Kidney epithelial cell (primary cell): ENCODE measurements around the gene TMEM132D. TPM values are rescaled to one million over a fixed set of nuclear protein-coding genes. Genes with fewer than 3 reads are reported as not detected.
"Not testable (repeated sequence)": the region's sequence is repeated elsewhere in the genome, so short reads cannot be mapped to it uniquely, and the experiment has no call there.

Experiments used
- DNase-seq: peaks from one replicate; pipeline ENCODE4 v3.0.0-alpha.2; 2010; ENCODE audit warnings: low read depth
- H3K27me3 ChIP-seq: 2 replicates; pipeline ENCODE4 v1.6.0; 2011; ENCODE audit warnings: low read length; ENCODE audit not compliant: control insufficient read depth, insufficient read depth
- H3K36me3 ChIP-seq: 2 replicates; pipeline ENCODE4 v1.5.1; 2011; ENCODE audit warnings: low read length; ENCODE audit not compliant: control insufficient read depth, insufficient read depth
- H3K4me3 ChIP-seq: 2 replicates; pipeline ENCODE4 v1.5.1; 2011; ENCODE audit warnings: low read depth, mild to moderate bottlenecking, control low read depth, low read length
- CTCF ChIP-seq: IDR thresholded peaks from 2 replicates; pipeline ENCODE4 v1.5.1; 2011; ENCODE audit warnings: mild to moderate bottlenecking, moderate library complexity, low read length, control low read depth, inconsistent platforms; ENCODE audit not compliant: insufficient read depth, poor library complexity, severe bottlenecking
- total RNA-seq: library from RNA; depleted of rRNA; stranded (reverse); fragments of >200 nt; gene quantifications from 2 replicates; pipeline ENCODE4 v1.2.3, GENCODE V29; 2015

TMEM132D gene
- total RNA-seq, 1 donor from 2014 or later, result 6.4 TPM

- TF ChIP-seq CTCF, result no peak
- peak; percentile 29 for DNase-seq
- Histone ChIP-seq H3K36me3 (no peaks in the 10 kb centered on the region), H3K4me3 (no peak overlapping the region), H3K27me3 (peaks cover 25% of the 10 kb centered on the region)
These were observed 2.6 kb downstream of the TMEM132D start for GRCh38 chr12:129901254-129901653.

GRCh38 chr12:129900306-129900705 lies 3.5 kb downstream of the TMEM132D start:
- TF ChIP-seq CTCF, result no peak
- H3K27me3 ChIP-seq, result peaks cover 20% of the 10 kb centered on the region
- no peak for DNase-seq
- no peaks in the 10 kb centered on the region for H3K36me3 ChIP-seq
- no peak overlapping the region for H3K4me3 ChIP-seq

- not testable (repeated sequence) for H3K4me3 ChIP-seq, H3K36me3 ChIP-seq, DNase-seq
- peaks cover 14% of the 10 kb centered on the region for H3K27me3 ChIP-seq
These were observed 4.8 kb downstream of the TMEM132D start for GRCh38 chr12:129899045-129899444.

- DNase-seq, result no peak
- Histone ChIP-seq H3K36me3 (no peaks in the 10 kb centered on the region), H3K4me3 (no peak overlapping the region), H3K27me3 (no peaks in the 10 kb centered on the region)
- no peak for TF ChIP-seq CTCF
These were observed 10.1 kb downstream of the TMEM132D start for GRCh38 chr12:129893691-129894090.

- Histone ChIP-seq H3K27me3 (no peaks in the 10 kb centered on the region), H3K36me3 (no peaks in the 10 kb centered on the region), H3K4me3 (no peak overlapping the region)
- no peak for TF ChIP-seq CTCF
- DNase-seq, result peak; percentile 19
These were observed 16.7 kb downstream of the TMEM132D start for GRCh38 chr12:129887101-129887500.

- H3K27me3 ChIP-seq, result no peaks in the 10 kb centered on the region
- no peak for DNase-seq
These were observed 17.3 kb downstream of the TMEM132D start for GRCh38 chr12:129886541-129886940.

More at GRCh38 chr12:129886541-129886940, 17.3 kb downstream of the TMEM132D start:
- Histone ChIP-seq H3K4me3 (no peak overlapping the region), H3K36me3 (no peaks in the 10 kb centered on the region)
- TF ChIP-seq CTCF, result no peak
